GM18870 (cell line): ENCODE measurements around the gene NHERF2.

Experiments
- ATAC-seq: cut with Tn5 transposase; IDR thresholded peaks from one replicate; pipeline ENCODE4 v1.9.1; 2021; ENCODE audit warnings: moderate library complexity; ENCODE audit not compliant: unreplicated experiment

NHERF2 gene

DNA sequence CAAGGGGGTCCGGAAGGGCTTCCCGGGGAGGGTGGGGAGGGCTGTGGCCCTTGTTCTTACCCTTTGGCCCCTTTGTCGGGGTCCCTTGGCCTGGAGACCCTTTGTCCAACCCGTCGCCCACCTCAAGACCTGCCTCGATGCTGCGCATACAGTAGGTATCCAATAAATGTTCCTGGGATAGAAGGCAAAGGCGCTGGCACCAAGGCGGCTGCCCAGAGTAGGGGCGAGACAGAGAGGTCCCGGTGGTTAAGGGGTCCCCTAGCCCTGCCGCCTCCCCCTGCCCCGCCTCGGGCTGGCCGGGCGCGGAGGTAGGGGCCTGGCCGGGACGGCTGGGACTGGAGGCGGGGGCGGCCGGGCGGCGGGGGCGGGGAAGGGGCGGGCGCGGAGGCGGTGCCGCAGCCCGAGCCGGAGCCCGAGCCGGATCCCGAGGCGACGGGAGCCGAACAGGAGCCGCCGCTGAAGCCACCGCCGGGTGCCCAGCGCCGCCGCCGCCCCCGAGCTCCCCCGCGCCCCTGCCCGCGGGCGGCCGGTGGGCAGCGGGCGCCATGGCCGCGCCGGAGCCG is at the start of gene NHERF2:
Gene NHERF2, plus strand, starts transcription at position 442 of the 563 bp plus-strand sequence. Its CDS starts 104 bp downstream, at position 546.
- ATAC-seq, result no peak

DNA sequence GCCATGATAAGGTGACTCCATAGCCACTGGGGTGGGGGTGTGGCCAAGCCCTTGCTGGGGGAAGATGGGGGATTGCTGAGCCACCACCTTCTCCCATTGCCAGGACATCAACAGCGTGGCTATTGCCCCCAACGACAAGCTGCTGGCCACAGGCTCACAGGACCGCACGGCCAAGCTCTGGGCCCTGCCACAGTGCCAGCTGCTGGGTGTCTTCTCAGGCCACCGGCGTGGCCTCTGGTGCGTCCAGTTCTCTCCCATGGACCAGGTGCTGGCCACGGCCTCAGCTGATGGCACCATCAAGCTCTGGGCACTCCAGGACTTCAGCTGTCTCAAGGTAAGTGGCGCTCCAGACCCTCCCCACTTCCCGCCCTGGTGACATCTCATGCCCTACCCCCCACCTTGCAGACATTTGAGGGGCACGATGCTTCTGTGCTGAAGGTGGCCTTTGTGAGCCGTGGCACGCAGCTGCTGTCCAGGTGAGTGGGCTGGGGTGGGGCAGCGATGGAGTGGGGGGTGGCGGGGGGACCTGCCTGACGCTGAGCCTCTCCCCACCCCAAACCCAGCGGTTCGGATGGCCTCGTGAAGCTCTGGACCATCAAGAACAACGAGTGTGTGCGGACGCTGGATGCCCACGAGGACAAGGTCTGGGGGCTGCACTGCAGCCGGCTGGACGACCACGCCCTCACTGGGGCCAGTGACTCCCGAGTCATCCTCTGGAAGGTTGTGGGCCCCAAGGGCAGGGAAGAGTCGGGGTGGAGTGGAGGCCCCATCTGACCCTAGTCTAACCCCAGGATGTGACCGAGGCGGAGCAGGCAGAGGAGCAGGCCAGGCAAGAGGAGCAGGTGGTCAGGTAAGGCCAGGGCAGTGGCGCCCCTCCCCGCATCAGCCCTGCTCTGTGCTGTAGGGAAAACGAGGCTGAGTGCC is 49.5 kb upstream of the NHERF2 start:
- ATAC-seq, result no peak

- no peak for ATAC-seq
Observed at GRCh38 chr16:1977875-1978268, 48.8 kb upstream of the NHERF2 start.

- no peak for ATAC-seq
Observed at GRCh38 chr16:1978476-1979120, 48.1 kb upstream of the NHERF2 start.

GRCh38 chr16:1979271-1980029 is 47.3 kb upstream of the NHERF2 start:
- no peak for ATAC-seq

GRCh38 chr16:1980030-1980769 is 46.5 kb upstream of the NHERF2 start:
- ATAC-seq, result no peak

GRCh38 chr16:1980770-1981087 is 46.0 kb upstream of the NHERF2 start:
- ATAC-seq, result no peak

- ATAC-seq, result no peak
Observed at GRCh38 chr16:1981398-1981836, 45.3 kb upstream of the NHERF2 start, which contains the start of gene NOXO1. Gene NOXO1 (minus strand): TSS chr16:1981469. CDS start chr16:1981179, 290 bp downstream.

DNA sequence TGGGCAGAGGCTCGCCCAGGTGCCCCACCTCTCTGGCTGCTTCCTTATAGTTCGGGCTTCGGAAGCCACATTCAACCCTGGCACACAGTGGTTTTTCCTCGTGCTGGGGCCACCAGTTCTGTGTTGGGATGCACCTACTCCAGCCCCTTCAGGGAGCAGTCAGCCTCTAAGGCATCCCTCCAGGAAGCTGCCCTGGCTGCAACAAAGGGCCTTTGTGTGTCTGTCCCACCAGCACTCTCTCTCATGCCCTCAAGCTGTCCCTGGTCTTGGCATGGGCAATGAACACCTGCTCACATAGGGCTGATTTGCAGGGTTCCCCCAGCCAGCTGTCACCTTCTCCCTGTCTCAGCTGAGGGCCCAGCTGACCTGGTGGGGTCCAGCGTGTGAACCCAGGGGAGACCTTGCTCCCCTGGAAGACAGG is 44.7 kb upstream of the NHERF2 start:
- no peak for ATAC-seq

DNA sequence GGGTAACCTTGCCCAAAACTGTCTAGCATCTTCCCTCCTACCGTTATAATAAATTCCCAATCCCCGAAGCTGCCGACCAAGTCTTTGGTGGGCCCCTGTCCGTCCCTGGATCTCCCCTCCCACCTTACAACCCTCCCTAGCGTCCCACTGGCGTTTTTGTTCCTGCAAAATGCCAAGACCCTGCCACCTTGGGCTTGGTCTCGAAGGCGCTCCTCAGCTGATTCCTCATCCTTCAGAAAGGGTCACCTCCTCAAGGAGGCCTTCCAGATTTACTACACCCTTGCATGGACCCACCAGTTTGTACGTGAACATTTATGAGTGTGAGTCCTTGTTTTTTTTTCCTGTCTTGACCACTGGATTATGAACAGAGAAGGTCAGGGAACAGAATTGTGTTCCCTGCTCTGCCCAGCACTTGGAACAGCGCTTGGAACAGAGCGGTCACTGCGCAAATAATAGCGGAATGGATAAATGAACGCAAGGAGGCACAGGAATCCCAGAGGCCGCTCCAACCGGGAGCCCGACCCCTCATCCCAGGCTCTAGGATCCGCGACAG is 43.6 kb upstream of the NHERF2 start:
- no peak for ATAC-seq

DNA sequence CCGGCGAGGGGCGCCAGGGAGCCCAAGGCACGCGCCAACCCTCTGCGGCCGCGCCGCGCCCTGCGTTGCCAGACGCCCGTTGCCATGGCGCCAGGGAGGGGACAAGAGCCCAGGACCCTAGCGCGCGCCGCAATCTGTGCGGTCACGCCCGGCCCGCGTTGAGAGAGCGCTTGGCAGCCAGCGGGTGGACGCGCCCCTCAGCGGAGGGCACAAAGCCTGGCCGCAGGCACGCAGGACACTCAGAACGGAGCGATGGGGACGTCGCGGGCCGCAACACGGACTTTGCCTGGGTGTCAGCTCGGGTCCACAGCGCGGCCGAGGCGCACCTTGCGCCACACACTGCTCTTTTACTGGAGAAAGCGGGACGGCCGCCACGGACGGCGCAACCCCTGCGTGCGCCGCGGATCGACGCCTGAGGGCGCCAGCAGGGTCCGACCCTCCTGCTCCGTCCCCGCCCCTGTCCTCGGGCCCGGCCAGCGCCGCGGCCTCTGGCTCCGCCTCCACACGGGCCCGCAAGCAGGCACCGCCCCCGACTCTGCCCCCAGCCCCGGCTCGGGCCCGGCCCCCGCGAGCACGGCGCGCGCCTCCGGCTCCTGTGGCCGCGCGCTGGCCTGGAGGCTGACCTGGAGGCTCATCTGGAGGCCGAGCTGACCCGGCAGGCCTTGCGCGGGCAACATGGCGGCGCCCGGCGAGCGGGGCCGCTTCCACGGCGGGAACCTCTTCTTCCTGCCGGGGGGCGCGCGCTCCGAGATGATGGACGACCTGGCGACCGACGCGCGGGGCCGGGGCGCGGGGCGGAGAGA is 43.0 kb upstream of the NHERF2 start, which contains the start of gene GFER:
Gene GFER, plus strand, starts transcription at position 650 of the 803 bp plus-strand sequence. Its CDS starts 26 bp downstream, at position 676.
- peak; percentile 43 for ATAC-seq

DNA sequence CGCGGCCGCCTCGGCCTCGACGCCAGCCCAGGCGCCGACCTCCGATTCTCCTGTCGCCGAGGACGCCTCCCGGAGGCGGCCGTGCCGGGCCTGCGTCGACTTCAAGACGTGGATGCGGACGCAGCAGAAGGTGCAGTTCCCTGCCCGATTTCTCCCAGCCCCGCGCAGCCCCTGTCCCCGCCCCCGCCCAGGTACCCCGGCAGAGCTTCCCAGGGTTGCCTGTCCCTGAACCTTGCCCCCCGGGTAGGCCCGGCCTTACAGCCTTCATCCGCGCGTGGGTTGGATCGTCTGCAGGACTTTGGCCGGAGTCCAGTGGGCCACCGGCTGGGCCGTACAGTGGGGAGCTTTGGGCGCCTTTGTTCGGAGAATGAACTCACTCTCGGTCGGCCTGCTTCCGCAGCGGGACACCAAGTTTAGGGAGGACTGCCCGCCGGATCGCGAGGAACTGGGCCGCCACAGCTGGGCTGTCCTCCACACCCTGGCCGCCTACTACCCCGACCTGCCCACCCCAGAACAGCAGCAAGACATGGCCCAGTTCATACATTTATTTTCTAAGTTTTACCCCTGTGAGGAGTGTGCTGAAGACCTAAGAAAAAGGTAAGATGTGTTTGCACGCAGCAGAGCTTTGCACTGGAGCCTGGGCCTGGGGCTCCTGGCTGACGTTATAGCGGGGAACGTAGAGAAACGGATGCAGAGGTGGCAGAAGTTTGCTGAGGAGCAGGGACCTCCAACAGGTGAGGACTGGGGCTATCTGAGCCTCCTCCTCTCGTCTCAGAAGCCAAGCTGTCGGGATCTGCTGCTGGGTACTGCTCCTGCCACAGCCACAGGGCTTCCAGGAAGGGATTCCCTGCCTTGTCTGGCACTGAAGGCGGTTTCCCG is 42.1 kb upstream of the NHERF2 start:
- ATAC-seq, result no peak

- no peak for ATAC-seq
Observed at GRCh38 chr16:1985466-1986150, 41.1 kb upstream of the NHERF2 start.

- ATAC-seq, result no peak
Observed at GRCh38 chr16:1987198-1987597, 39.5 kb upstream of the NHERF2 start.

DNA sequence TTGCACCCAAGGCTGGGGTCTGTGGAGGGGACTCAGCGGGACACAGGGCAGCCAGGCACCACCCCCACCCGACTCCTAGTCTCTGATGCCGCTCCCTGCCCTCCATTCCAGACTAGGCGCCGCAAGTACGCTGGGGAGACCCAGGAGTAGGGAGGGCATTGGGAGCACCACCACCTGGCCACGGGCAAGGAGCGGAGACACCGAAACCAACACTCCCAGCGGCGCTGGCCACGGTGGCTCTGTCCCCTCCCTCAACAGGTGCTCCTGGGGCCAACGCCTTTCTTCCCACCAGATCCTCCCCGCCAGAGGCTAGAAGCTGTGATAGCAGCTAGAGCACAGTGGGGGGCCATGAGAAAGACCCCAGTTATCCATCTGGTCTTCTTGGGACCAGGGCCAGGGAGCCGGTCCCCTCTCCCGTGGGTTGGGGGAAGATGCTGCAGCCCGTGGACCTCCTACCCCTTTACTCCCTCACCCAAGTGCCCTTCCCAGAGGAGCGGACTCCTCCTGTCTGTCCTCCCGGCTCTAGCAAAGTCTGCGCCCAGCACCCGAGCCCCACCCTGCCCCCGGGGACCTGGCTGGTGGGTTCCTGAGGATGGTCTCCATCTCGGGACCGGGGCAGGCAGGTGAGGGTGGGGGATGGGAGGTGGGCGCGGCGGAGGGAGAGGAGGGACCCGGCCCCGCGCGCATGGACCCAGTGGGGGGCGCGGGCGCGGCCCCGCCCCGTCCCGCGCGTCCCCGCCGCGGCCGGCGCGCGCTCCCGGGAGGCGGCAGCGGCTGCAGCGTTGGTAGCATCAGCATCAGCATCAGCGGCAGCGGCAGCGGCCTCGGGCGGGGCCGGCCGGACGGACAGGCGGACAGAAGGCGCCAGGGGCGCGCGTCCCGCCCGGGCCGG is 37.2 kb upstream of the NHERF2 start, which contains the start of gene SYNGR3:
Gene SYNGR3, plus strand, starts transcription at position 762 of the 892 bp plus-strand sequence. CDS start 133 bp downstream, outside the sequence.
- ATAC-seq, result no peak

DNA sequence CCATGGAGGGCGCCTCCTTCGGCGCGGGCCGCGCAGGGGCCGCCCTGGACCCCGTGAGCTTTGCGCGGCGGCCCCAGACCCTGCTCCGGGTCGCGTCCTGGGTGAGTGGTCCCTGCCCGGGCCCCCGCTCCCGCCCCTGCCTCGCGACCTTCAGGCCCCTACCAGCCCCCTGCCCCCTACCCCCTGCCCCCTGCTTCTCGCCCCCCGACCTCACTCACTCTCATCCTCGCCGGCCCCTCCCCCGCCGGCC is 36.7 kb upstream of the NHERF2 start:
- ATAC-seq, result no peak
